RWPE2 (cell line): ENCODE results near the gene TMA7.
A peak's percentile ranks its signal among the peaks of the same experiment; 100 is the strongest.

Experiments
- ATAC-seq: fragments of 200-7000 bp; cut with Tn5 transposase; 3 replicates; pipeline ENCODE4 v1.9.1; 2021; ENCODE audit warnings: low read depth
- DNase-seq: peaks from one replicate; pipeline ENCODE4 v3.0.0-alpha.2; 2020; ENCODE audit warnings: low spot score
- H3K27ac ChIP-seq: fragments of 450-650 bp; 2 replicates; pipeline ENCODE4 v1.5.1; 2017; ENCODE audit warnings: mild to moderate bottlenecking; ENCODE audit not compliant: poor library complexity, severe bottlenecking
- H3K27me3 ChIP-seq: fragments of 250-450 bp; sonication (Bioruptor Pico); 2 replicates; pipeline ENCODE4 v1.5.1; 2021; ENCODE audit warnings: mild to moderate bottlenecking, moderate library complexity; ENCODE audit not compliant: insufficient read depth, poor library complexity, severe bottlenecking
- H3K36me3 ChIP-seq: fragments of 250-450 bp; sonication (Bioruptor Pico); 2 replicates; pipeline ENCODE4 v1.5.1; 2020; ENCODE audit warnings: low read depth, mild to moderate bottlenecking, moderate library complexity
- H3K4me1 ChIP-seq: fragments of 250-450 bp; sonication (Bioruptor Pico); 2 replicates; pipeline ENCODE4 v1.5.1; 2021; ENCODE audit warnings: mild to moderate bottlenecking, moderate library complexity; ENCODE audit not compliant: insufficient read depth, poor library complexity, severe bottlenecking
- H3K4me3 ChIP-seq: fragments of 250-450 bp; sonication (Bioruptor Pico); 2 replicates; pipeline ENCODE4 v1.5.1; 2021; ENCODE audit warnings: mild to moderate bottlenecking, moderate library complexity; ENCODE audit not compliant: severe bottlenecking
- H3K9me3 ChIP-seq: fragments of 250-450 bp; sonication (Bioruptor Pico); 2 replicates; pipeline ENCODE4 v1.5.1; 2021; ENCODE audit warnings: mild to moderate bottlenecking, moderate library complexity; ENCODE audit not compliant: severe bottlenecking
- CTCF ChIP-seq: fragments of 450-650 bp; IDR thresholded peaks from one replicate; pipeline ENCODE4 v1.5.1; 2017; ENCODE audit warnings: mild to moderate bottlenecking, moderate library complexity; ENCODE audit not compliant: poor library complexity, severe bottlenecking

Gene TMA7

GRCh38 chr3:48428572-48429316, 11.3 kb upstream of the TMA7 start:
- Histone ChIP-seq H3K27ac (peak overlapping the region; percentile 92), H3K27me3 (no peaks in the 10 kb centered on the region), H3K9me3 (no peaks in the 10 kb centered on the region), H3K36me3 (peaks cover 52% of the 10 kb centered on the region), H3K4me3 (peak overlapping the region; percentile 84), H3K4me1 (peaks cover 53% of the 10 kb centered on the region)
- DNase-seq, result peak; percentile 36
- 0 out of 3 replicates have a peak, but pooled peaks have one; percentile 8 for ATAC-seq
- no peak for TF ChIP-seq CTCF

- ATAC-seq, result peak; percentile 17
- H3K4me1 ChIP-seq, result peaks cover 60% of the 10 kb centered on the region
- peaks cover 51% of the 10 kb centered on the region for H3K36me3 ChIP-seq
These were observed 10.6 kb upstream of the TMA7 start for GRCh38 chr3:48429317-48429959.

GRCh38 chr3:48429960-48430707, 9.9 kb upstream of the TMA7 start, which contains the start of gene PLXNB1:
PLXNB1 (minus strand) TSS chr3:48430086; CDS start chr3:48424611, 5,475 bp downstream.
- ATAC-seq, result peak; percentile 63
- TF ChIP-seq CTCF, result no peak
- peak; percentile 96 for DNase-seq
- Histone ChIP-seq H3K27ac (peak within 1 kb of the TSS; percentile 92), H3K27me3 (no peaks in the 10 kb centered on the region), H3K36me3 (peaks cover 46% of the 10 kb centered on the region), H3K4me3 (peak within 1 kb of the TSS; percentile 84), H3K9me3 (no peaks in the 10 kb centered on the region), H3K4me1 (peaks cover 65% of the 10 kb centered on the region)

More at GRCh38 chr3:48429317-48429959, 10.6 kb upstream of the TMA7 start:
- H3K27me3 ChIP-seq, result no peaks in the 10 kb centered on the region
- peak overlapping the region; percentile 92 for H3K27ac ChIP-seq
- H3K4me3 ChIP-seq, result peak overlapping the region; percentile 84
- peak; percentile 90 for DNase-seq
- TF ChIP-seq CTCF, result no peak
- no peaks in the 10 kb centered on the region for H3K9me3 ChIP-seq

- Histone ChIP-seq H3K4me1 (peaks cover 62% of the 10 kb centered on the region), H3K36me3 (peaks cover 40% of the 10 kb centered on the region), H3K9me3 (no peaks in the 10 kb centered on the region), H3K27me3 (no peaks in the 10 kb centered on the region), H3K4me3 (no peak overlapping the region), H3K27ac (peak overlapping the region; percentile 92)
- ATAC-seq (no peak), DNase-seq (peak; percentile 33)
- no peak for TF ChIP-seq CTCF
These were observed 9.4 kb upstream of the TMA7 start for GRCh38 chr3:48430708-48431101.
